MCF 10A (cell line): ENCODE measurements around the gene TAPBPL. TPM values are rescaled to one million over a fixed set of nuclear protein-coding genes. Genes with fewer than 3 reads are reported as not detected.

Experiments used
- BruUV-seq: library from RNA; stranded (reverse); fragments of 400-500 nt; replicated peaks from 2 replicates; lab custom pipeline; 2021; lab: Mats Ljungman, UMichigan
- CTCF ChIA-PET: fragments of 300-600 bp; sonication (Branson Sonifier 250); formaldehyde crosslinking; extraction: SDS; loops from one replicate; lab custom pipeline; 2021; ENCODE audit warnings: antibody characterized with exemption, inconsistent platforms; lab: Yijun Ruan, JAX
- POLR2A ChIA-PET: fragments of 300-600, 350-650 bp; sonication (Branson Sonifier 250); formaldehyde crosslinking; extraction: SDS; loops from one replicate; lab custom pipeline; 2020; ENCODE audit warnings: antibody characterized with exemption, inconsistent platforms; lab: Yijun Ruan, JAX
- DNase-seq: peaks from one replicate; pipeline ENCODE4 v3.0.0-alpha.2; 2018; ENCODE audit not compliant: unreplicated experiment
- H3K27ac Mint-ChIP-seq: one replicate; pipeline ENCODE4 v1.8.0; 2022; ENCODE audit warnings: mild to moderate bottlenecking, low read depth, mixed read lengths; ENCODE audit not compliant: unreplicated experiment
- H3K27me3 Mint-ChIP-seq: one replicate; pipeline ENCODE4 v1.8.0; 2022; ENCODE audit warnings: mixed read lengths; ENCODE audit not compliant: insufficient read depth, unreplicated experiment
- H3K36me3 Mint-ChIP-seq: one replicate; pipeline ENCODE4 v1.8.0; 2022; ENCODE audit warnings: mild to moderate bottlenecking, moderate library complexity, mixed read lengths; ENCODE audit not compliant: insufficient read depth, unreplicated experiment
- H3K4me1 Mint-ChIP-seq: one replicate; pipeline ENCODE4 v1.8.0; 2022; ENCODE audit warnings: mixed read lengths; ENCODE audit not compliant: insufficient read depth, unreplicated experiment
- H3K4me3 Mint-ChIP-seq: one replicate; pipeline ENCODE4 v1.8.0; 2022; ENCODE audit warnings: mild to moderate bottlenecking, moderate library complexity, mixed read lengths; ENCODE audit not compliant: unreplicated experiment
- H3K9me3 Mint-ChIP-seq: one replicate; pipeline ENCODE4 v1.8.0; 2022; ENCODE audit warnings: mixed read lengths; ENCODE audit not compliant: unreplicated experiment
- intact Hi-C: fragments of 100-400 bp; cut with micrococcal nuclease; formaldehyde crosslinking; loops from 2 replicates; pipeline ENCODE4 v1.14.1; 2022
- total RNA-seq: library from RNA; stranded (reverse); gene quantifications from 2 replicates; pipeline ENCODE4 v1.2.3, GENCODE V29; 2022
- TF ChIP-seq, protein P1 (sequence below): fragments of 200-600 bp; IDR thresholded peaks from one replicate; pipeline ENCODE4 v1.8.0; 2022; ENCODE audit warnings: antibody characterized with exemption, mild to moderate bottlenecking; ENCODE audit not compliant: unreplicated experiment

Gene TAPBPL
- total RNA-seq, 1 experiment from 2014 or later, result 8.1 TPM

DNA sequence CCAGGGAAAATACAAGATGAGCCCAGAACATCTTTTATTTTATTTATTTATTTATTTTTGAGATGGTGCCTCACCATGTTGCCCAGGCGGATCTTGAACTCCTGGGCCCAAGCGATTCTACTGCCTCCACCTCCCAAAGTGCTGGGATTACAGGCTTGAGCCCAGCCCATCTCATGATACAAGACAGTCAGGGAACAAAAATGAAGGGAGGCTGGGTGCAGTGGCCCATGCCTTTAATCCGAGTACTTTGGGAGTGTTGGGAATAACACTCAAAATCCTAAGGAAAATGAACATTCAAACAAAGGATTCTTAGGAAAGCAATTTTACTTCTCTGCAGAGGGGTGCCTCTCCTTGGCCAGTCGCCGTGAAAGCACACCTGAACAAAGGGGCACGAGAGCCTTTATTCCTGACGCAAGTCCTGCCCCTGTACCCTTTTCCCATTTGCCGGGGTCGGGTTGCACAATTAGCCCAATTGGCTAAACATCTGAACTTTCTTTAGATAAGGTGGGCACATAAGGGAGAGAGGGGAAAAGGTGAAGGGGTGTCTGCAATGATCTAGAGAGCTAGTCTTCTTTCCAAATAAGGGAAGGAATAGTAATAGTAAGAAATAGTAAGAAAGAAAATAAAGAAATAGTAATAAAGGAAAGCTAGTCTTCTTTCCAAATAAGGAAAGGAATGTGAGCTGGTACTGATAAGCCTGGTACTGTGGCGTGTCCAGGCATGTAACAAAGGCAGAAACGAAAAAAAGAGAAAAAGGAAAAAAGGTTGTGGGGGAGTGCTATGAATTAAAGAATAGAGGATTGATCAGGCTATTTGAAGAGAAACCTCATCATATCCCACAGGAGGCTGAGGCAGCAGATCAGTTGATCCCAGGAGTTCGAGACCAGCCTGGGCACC is 55.5 kb downstream of the TAPBPL start:
- intact Hi-C loops, result no loop called here
- ChIA-PET CTCF (interaction anchor here (2.2 to 2.7 kb wide), 2 partner anchors 29 to 31 kb away, joined by 12 to 20 read pairs; no protein-coding TSS in a partner anchor), POLR2A (interaction anchor here (0.6 to 2.9 kb wide), 12 partner anchors 10 to 294 kb away, joined by 3 to 11 read pairs (median 5); partner anchors contain the start of genes GAPDH, MRPL51 and TAPBPL)
- peak overlapping the region; percentile 43 for H3K4me3 Mint-ChIP-seq
- no TSS peak for BruUV-seq
- H3K36me3 Mint-ChIP-seq, result peaks cover 36% of the 10 kb centered on the region
- DNase-seq, result peak; percentile 6
- H3K27me3 Mint-ChIP-seq, result no peaks in the 10 kb centered on the region
- TF ChIP-seq, protein P1, sequence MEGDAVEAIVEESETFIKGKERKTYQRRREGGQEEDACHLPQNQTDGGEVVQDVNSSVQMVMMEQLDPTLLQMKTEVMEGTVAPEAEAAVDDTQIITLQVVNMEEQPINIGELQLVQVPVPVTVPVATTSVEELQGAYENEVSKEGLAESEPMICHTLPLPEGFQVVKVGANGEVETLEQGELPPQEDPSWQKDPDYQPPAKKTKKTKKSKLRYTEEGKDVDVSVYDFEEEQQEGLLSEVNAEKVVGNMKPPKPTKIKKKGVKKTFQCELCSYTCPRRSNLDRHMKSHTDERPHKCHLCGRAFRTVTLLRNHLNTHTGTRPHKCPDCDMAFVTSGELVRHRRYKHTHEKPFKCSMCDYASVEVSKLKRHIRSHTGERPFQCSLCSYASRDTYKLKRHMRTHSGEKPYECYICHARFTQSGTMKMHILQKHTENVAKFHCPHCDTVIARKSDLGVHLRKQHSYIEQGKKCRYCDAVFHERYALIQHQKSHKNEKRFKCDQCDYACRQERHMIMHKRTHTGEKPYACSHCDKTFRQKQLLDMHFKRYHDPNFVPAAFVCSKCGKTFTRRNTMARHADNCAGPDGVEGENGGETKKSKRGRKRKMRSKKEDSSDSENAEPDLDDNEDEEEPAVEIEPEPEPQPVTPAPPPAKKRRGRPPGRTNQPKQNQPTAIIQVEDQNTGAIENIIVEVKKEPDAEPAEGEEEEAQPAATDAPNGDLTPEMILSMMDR, result no peak
- peak overlapping the region; percentile 95 for H3K27ac Mint-ChIP-seq
- no peaks in the 10 kb centered on the region for H3K9me3 Mint-ChIP-seq
- H3K4me1 Mint-ChIP-seq, result peaks cover 8% of the 10 kb centered on the region

DNA sequence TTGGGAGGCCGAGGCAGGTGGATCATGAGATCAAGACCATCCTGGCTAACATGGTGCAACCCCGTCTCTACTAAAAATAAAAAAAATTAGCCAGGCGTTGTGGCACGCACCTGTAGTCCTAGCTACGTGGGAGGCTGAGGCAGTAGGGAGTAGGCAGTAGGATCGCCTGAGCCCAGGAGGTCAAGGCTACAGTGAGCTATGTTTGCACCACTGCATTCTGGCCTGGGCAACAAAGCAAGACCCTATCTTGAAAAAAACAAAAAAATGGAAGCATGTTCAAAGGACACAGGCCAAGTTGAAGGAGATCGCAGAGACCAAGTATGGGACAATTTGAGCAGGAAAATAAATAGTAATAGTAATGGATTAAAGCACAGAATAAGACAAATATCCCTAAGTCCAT is 56.2 kb downstream of the TAPBPL start:
- H3K27me3 Mint-ChIP-seq, result no peaks in the 10 kb centered on the region
- POLR2A ChIA-PET, result interaction anchor here (0.6 to 2.9 kb wide), 10 partner anchors 11 to 293 kb away, joined by 3 to 11 read pairs (median 5); partner anchors contain the start of genes GAPDH, MRPL51 and TAPBPL
- no peak for DNase-seq
- no peaks in the 10 kb centered on the region for H3K9me3 Mint-ChIP-seq
- TF ChIP-seq, protein P1, result no peak
- H3K4me3 Mint-ChIP-seq, result no peak overlapping the region
- intact Hi-C loops, result no loop called here
- BruUV-seq, result no TSS peak
- H3K4me1 Mint-ChIP-seq, result peaks cover 8% of the 10 kb centered on the region
- H3K36me3 Mint-ChIP-seq, result peaks cover 43% of the 10 kb centered on the region
- CTCF ChIA-PET, result interaction anchor here (2.7 kb wide), 1 partner anchor 30 kb away, joined by 20 read pairs; no protein-coding TSS in a partner anchor
- peak overlapping the region; percentile 95 for H3K27ac Mint-ChIP-seq

Other genes with a start within 250 kb of the TAPBPL start
- not detected in 2 replicates for gene PLEKHG6, start 141.4 kb upstream of the TAPBPL start, total RNA-seq
- 103 and 110 TPM in 2 replicates for gene TNFRSF1A, start 110.0 kb upstream of the TAPBPL start, total RNA-seq
- gene SCNN1A, start 76.5 kb upstream of the TAPBPL start, total RNA-seq, result 136 and 139 TPM in 2 replicates
- gene LTBR, start 67.9 kb upstream of the TAPBPL start, total RNA-seq, result 158 and 169 TPM in 2 replicates
- gene CD27, start 7.1 kb upstream of the TAPBPL start, total RNA-seq, result not detected in 2 replicates
- 2.5 and 2.9 TPM in 2 replicates for gene VAMP1, start 18.6 kb downstream of the TAPBPL start, total RNA-seq
- gene MRPL51, start 41.2 kb downstream of the TAPBPL start, total RNA-seq, result 230 and 314 TPM in 2 replicates
- 31.9 and 52.0 TPM in 2 replicates for gene NCAPD2, start 42.1 kb downstream of the TAPBPL start, total RNA-seq
- 2,995 and 4,097 TPM in 2 replicates for gene GAPDH, start 82.5 kb downstream of the TAPBPL start, total RNA-seq
- gene IFFO1, start 104.0 kb downstream of the TAPBPL start, total RNA-seq, result 0.49 and 1.1 TPM in 2 replicates
- gene NOP2, start 116.2 kb downstream of the TAPBPL start, total RNA-seq, result 97.1 and 108 TPM in 2 replicates
- gene CHD4, start 155.3 kb downstream of the TAPBPL start, total RNA-seq, result 135 and 151 TPM in 2 replicates
- gene LPAR5, start 183.9 kb downstream of the TAPBPL start, total RNA-seq, result 2.5 and 2.7 TPM in 2 replicates
- 0.30 and 2.5 TPM in 2 replicates for gene ACRBP, start 195.4 kb downstream of the TAPBPL start, total RNA-seq
- gene ING4, start 211.1 kb downstream of the TAPBPL start, total RNA-seq, result 15.2 and 16.1 TPM in 2 replicates
- 62.8 and 70.8 TPM in 2 replicates for gene ZNF384, start 237.3 kb downstream of the TAPBPL start, total RNA-seq
- not detected in 2 replicates for gene PIANP, start 248.8 kb downstream of the TAPBPL start, total RNA-seq